PC-3 (cell line): Measurements from ENCODE around the gene PLEKHO1.

Source experiments
- EZH2 ChIP-seq: fragments of 300-600 bp; sonication (generic); IDR thresholded peaks from one replicate; pipeline ENCODE4 v1.6.1; 2017; ENCODE audit warnings: antibody characterized with exemption, mild to moderate bottlenecking, low read length; ENCODE audit not compliant: unreplicated experiment
- TF ChIP-seq, protein P1 (sequence below): fragments of 300-600 bp; sonication (generic); conservative IDR thresholded peaks from 2 replicates; pipeline ENCODE4 v1.5.1; 2017; ENCODE audit warnings: antibody characterized with exemption, low read depth, mild to moderate bottlenecking, low read length

DNA sequence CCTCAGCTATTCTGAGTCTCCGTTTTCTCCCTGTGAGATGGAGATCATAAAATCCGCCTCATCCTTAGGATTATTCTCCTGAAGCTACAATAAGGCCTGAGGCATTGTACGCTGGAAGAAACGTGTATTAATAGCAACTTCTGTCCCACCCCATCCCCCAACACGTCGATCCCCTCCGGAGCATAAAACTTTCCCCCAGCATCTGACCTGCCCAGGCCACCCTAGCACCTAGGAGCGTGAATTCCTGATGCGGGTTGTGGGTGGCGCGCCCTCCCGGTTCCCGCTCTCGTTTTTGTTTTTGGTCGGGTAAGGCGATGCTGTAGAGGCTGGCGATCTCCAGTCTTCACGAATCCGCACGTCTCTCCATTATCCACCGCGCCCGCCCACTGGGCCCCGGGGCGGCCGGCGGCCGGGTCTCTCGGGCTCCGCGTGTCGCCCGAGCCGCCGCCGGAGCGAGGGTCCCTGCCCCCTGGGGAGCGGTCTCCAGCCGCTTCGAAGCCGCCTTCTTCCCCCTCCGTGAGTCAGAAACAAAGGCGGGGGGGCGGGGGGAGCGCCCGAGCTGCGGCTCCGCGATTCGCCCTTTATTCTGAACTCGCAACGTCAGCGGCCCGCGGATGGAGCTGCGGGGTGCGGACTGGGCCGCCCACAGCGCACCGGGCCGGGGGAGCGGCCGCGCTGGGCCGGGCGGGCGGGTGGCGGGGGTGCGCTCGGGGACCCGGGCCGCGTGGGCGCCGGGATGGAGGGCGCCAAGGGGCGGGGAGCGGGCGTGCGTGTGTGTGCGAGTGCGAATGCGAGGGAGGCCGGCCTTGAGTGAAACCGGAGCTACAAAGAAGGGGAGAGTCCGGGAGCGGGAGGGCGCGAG is at the start of gene PLEKHO1:
- TF ChIP-seq, protein P1, sequence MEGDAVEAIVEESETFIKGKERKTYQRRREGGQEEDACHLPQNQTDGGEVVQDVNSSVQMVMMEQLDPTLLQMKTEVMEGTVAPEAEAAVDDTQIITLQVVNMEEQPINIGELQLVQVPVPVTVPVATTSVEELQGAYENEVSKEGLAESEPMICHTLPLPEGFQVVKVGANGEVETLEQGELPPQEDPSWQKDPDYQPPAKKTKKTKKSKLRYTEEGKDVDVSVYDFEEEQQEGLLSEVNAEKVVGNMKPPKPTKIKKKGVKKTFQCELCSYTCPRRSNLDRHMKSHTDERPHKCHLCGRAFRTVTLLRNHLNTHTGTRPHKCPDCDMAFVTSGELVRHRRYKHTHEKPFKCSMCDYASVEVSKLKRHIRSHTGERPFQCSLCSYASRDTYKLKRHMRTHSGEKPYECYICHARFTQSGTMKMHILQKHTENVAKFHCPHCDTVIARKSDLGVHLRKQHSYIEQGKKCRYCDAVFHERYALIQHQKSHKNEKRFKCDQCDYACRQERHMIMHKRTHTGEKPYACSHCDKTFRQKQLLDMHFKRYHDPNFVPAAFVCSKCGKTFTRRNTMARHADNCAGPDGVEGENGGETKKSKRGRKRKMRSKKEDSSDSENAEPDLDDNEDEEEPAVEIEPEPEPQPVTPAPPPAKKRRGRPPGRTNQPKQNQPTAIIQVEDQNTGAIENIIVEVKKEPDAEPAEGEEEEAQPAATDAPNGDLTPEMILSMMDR = no peak
- no peak for TF ChIP-seq EZH2
